CD4-positive, alpha-beta T cell treated with Interleukin-6 for 4 hours (primary cell): Measurements from ENCODE around the gene AQP2.

ENCODE experiments used
- DNase-seq: peaks from one replicate; pipeline ENCODE4 v3.0.0-alpha.2; 2020; ENCODE audit warnings: mixed read lengths

The AQP2 gene

DNA sequence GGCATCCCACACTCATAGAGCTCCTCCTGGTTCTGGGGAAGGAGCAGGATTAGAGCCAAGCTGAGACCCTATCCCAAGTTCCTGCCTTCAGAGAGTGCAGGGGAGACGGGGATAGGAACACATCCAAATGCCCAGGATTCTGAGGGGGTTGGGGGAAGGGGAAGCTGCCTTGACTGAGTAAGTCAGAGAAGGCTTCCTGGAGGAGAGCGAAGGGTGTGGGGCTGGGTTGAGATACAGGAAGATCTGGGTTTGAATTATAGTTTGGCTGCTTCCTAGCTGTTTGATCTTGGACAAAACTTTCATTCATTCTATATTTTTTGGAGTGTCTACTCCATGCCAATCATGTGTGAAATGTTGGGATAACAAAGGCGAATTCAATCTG lies 8.0 kb upstream of the AQP2 start:
- no peak for DNase-seq

DNA sequence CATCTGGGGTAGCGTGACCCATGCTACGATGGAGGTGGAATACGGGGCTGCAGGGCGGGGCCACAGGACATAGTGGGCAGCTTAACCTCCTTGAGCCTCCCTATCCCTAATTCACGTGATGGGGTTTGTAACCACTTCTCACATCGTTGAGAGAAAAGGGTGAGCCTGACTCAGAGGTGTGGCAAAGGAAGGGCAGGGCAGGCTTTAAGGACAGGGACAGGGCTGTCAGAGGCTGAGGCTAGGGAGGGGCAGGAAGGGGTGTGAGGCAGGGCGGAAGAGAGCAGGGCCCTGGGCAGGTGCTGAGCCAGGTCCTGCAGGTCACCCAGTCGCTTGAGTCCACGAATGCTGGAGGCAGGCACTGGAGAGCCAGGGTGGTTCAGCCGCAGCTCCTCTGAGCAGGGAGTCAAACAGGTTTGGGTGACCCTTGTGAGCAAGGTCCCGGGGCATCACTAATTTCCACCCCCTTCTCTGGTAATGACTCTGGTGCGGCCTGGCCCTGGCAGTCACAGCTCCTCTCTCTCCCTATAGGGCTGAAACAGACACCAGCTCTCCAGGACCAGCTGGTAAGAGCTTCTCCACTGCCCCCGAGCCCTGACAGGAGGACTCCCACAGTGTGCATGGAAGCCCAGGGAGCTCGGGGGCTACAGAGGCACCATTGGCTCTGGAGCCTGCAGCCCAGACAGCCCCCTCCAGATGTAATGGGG lies 7.5 kb upstream of the AQP2 start:
- no peak for DNase-seq

- no peak for DNase-seq
Observed at GRCh38 chr12:49943625-49943960, 6.9 kb upstream of the AQP2 start.

DNA sequence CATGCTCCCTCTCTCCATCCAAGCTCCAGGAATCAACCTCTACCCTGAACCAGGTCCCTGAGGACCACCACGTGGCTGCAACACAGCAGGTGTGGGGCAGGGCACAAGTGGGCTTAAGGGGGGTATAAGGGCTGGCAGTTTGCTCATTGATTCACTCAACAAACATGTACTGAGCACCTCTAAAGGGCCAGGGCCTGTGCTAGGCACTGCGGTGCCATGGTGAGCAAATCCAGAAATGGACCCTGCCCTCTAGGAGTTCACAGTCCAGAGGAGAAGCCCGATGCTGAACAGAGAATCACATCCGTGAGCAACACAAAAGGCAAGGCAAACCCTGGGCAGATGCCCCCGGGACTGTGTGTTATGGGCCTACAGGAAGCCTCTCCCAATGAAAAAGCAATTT lies 6.5 kb upstream of the AQP2 start:
- no peak for DNase-seq

DNA sequence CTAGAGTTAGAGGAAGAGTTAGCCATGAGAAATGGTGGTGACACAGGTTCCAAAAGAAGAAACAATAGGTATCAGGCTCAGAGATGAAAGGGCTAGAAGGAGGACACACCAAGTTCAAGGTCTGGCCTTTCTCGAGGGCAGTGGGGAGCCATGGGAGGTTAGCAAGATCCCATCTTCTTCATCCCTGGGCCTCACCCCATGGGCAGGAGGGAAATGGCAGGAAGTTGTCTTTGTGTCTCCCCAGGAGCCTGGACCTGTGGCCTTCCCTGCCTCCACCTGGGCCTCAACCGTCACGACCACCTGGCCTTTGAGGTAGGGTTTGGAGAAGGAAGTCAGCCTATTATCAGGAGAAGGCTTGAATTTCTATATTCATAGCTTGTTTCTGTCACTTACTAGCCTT lies 5.8 kb upstream of the AQP2 start:
- no peak for DNase-seq

DNA sequence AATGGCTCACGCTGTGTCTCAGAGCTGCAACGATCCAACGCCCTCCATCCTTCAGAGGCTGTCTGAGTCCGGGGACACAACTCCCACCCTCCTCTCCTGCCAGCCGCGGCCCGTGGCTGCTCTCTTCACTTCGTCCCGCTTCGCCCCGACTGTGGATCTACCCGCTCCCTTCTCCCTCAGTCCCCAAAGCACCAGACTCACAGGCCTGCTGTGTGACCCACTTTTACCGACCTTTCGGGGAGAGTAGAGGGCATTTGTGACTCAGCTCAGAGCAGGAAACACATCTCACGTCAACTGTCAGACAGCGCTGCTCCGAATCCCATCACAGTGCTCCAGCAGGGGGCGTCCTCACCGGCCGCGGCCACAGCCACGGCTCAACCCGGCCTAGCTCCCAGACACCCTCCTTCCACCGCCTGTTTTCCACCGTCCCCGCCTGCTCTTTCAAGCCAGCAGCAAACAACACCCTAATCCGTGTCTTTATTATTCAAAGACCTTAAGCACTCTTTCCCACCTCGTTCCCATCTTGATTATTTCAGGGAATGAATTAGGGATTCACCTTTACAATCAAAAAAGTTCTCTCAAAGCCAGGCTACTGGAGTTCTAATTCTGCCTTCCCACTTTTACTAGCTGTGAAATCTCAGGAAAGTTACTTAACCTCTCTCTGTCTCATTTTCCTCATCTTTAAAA lies 5.0 kb upstream of the AQP2 start:
- peak; percentile 89 for DNase-seq

GRCh38 chr12:49946086-49946485 lies 4.5 kb upstream of the AQP2 start:
- peak; percentile 21 for DNase-seq

DNA sequence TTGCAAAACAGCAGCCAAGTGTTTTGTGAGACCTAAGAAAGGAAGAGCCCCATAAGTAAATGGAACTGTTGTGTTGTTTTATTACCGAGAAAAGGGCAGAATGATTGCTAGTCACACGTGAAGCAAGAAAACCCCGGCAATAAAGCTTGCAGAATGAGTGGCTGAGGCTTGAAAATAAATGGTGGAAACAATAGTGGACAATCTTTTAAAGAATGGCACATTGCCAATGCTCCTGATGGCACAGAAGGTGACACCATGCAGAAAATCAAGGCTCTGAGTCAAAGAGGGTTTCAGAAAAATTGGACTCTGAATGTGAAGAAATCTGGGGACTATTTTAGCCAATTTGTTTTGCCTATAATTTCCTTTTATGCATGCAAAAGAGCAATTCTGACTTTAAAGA lies 4.0 kb upstream of the AQP2 start:
- no peak for DNase-seq

DNA sequence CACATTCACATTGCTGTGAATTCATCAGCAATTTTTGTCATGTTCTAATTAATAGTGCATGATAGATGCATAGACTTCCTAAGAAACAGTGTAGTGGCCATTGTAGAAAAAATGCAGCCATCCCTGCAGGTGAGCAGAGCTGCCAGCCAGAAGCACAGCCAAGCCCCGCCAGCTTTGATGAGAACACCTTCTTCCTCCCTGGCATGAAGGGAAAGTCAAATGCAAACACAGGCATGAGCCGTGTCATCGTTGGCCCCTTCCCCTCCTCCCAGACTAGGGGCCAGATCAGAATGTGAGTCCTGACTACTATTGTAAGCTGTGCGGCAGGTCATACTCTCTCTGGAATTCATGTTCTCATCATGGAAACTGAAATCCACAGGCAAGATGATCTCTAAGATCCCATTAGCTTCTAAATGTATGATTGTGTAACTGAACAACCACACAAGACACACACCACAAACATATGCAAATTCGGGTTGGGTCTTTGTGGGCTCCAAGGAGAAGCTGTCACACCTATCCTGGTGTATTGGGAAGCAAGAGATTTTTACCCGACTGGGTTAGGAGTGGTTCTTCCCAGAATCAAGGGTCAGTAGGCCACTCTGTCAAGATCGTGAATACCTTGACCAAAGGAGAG lies 2.8 kb upstream of the AQP2 start:
- DNase-seq, result no peak

- DNase-seq, result no peak
Observed at GRCh38 chr12:49948866-49949845, 1.4 kb upstream of the AQP2 start.

- no peak for DNase-seq
Observed at GRCh38 chr12:49949866-49950265, 671 bp upstream of the AQP2 start.

- no peak for DNase-seq
Observed at GRCh38 chr12:49951411-49952240, 1.1 kb downstream of the AQP2 start.

- DNase-seq, result no peak
Observed at GRCh38 chr12:49952391-49953055, 2.0 kb downstream of the AQP2 start.

GRCh38 chr12:49953151-49953550 lies 2.6 kb downstream of the AQP2 start:
- no peak for DNase-seq

GRCh38 chr12:49953961-49954846 lies 3.7 kb downstream of the AQP2 start:
- no peak for DNase-seq

DNA sequence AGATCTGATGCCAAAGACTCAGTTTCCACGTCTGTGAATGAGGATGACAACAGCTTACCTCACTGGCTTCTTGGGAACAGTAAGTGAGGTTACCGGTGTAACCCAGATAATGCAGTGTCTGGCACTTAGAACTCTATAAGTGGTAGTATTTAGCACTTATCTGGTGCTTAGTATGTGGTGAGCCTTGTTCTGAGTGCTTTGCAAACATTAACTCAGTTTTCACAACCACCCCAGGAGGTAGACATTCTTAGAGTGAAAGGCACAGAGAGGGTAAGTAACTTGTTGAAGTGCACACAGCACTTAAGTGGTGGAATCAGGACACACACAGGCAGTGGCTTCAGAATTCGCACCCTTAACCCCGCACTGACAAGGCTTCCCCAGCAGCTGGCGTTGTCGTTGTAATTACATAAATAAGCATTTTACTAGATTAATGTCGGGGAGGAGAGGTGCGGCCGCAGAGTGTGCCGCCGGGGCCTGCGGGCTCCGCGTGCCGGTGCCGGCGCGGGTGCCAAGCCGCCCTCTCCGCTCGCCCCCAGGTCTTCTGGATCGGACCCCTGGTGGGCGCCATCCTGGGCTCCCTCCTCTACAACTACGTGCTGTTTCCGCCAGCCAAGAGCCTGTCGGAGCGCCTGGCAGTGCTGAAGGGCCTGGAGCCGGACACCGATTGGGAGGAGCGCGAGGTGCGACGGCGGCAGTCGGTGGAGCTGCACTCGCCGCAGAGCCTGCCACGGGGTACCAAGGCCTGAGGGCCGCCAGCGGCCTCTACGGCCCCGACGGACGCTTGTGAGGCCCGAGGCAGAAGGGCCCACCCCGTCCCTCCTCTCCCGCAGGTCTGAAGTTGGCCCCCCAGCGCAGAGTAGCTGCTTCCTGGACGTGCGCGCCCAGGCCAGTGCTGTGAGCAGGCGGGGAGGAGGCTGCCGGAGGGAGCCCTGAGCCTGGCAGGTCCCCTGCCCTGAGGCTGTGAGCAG lies 4.6 kb downstream of the AQP2 start:
- DNase-seq, result no peak

- no peak for DNase-seq
Observed at GRCh38 chr12:49955899-49956662, 5.5 kb downstream of the AQP2 start.
